ENCODE measurements around the gene C10orf120. TPM values are rescaled to one million over a fixed set of nuclear protein-coding genes. Genes with fewer than 3 reads are reported as not detected.

Gene C10orf120
- total and polyA plus RNA-seq, 9 of the 15 experiments (the other 6 are each of a cell fraction or from before 2014, with no cell fraction given): not detected

DNA sequence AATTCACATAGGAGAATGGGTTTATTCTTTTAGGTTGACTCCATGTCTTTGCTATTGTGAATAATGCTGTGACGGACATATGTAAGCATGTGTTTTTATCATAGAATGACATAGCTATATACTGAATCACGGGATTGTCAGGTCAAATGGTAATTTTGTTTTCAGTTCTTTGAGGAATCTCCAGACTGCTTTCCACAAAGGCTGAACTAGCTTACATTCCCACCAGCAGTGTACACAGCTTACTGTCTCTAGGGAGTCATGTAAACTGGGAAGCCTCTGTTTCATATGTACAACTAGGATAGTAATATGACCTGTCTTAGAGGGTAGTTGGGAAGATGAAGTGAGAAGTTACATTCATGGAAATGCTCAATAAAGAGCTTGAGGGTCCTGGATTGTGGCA, 6.8 kb upstream of the C10orf120 start:
- ChIA-PET POLR2A (interaction anchor here (0.6 kb wide), 1 partner anchor 63 kb away, joined by 3 read pairs; no protein-coding TSS in a partner anchor), CTCF (ENCODE audit: low intra/inter-chr PET ratio) (no interaction called here)
- no peak overlapping the region for H3K9ac ChIP-seq (ENCODE audit: insufficient read depth in 1 of 2, low read depth in 2 of 2, low read length in 2 of 2)
- in situ Hi-C loops (cut with MboI) (no loop called here), intact Hi-C loops (cut with micrococcal nuclease) (no loop called here)
- H3K9me1 ChIP-seq (ENCODE audit: control insufficient read depth, insufficient read depth, low read length): no peaks in the 10 kb centered on the region
- no peak for FAIRE-seq
- no peak for DNase-seq (ENCODE audit: extremely low read depth in 1 of 4, low spot score in 3 of 4)
- no peaks in the 10 kb centered on the region for H3K4me1 ChIP-seq (replicated peaks in 1 of 2; ENCODE audit: control insufficient read depth in 2 of 2, insufficient read depth in 2 of 2, low read length in 2 of 2)
- no peak overlapping the region for H3K4me3 ChIP-seq
- no peaks in the 10 kb centered on the region for H3K79me2 ChIP-seq (ENCODE audit: control insufficient read depth, insufficient read depth, low read length)
- no TSS peak for BruUV-seq (replicated peaks)
- H3K36me3 ChIP-seq (ENCODE audit: control insufficient read depth, insufficient read depth, low read length): no peaks in the 10 kb centered on the region
- H2AFZ ChIP-seq (ENCODE audit: low read depth, low read length): no peak overlapping the region
- no peak overlapping the region for H3K27ac ChIP-seq (ENCODE audit: extremely low read depth, low read depth, low read length)
- no peak overlapping the region for H3K4me2 ChIP-seq (ENCODE audit: insufficient read depth, low read length)
- TF ChIP-seq KLF13 (tag; IDR thresholded peaks at IDR 0.05; ENCODE audit: borderline replicate concordance, low read depth) (no peak), SMARCC2 (IDR thresholded peaks at IDR 0.05; ENCODE audit: low read depth) (no peak), ZNF324 (CRISPR knock-in tag; IDR thresholded peaks at IDR 0.05) (no peak), HDGF (IDR thresholded peaks at IDR 0.05) (no peak), BDP1 (IDR thresholded peaks at IDR 0.05; ENCODE audit: insufficient read depth, insufficient read length) (no peak), ZNF3 (CRISPR knock-in tag; IDR thresholded peaks at IDR 0.05) (no peak), MAX (CRISPR knock-in tag; IDR thresholded peaks at IDR 0.05) (no peak), ZNF41 (CRISPR knock-in tag; conservative IDR thresholded peaks at IDR 0.05) (no peak), RFX7 (CRISPR knock-in tag; IDR thresholded peaks at IDR 0.05) (no peak), MCM5 (IDR thresholded peaks at IDR 0.05; ENCODE audit: low read depth) (no peak), ZSCAN29 (IDR thresholded peaks at IDR 0.05) (no peak), NFATC3 (IDR thresholded peaks at IDR 0.05) (no peak), POU5F1 (IDR thresholded peaks at IDR 0.05; ENCODE audit: borderline replicate concordance, low read depth, low read length, partially characterized antibody) (no peak), CTBP1 (IDR thresholded peaks at IDR 0.05; ENCODE audit: borderline replicate concordance) (no peak), TAF15 (IDR thresholded peaks at IDR 0.05; ENCODE audit: low read depth, low read length) (no peak), CREB5 (CRISPR knock-in tag; IDR thresholded peaks at IDR 0.05) (no peak), CLOCK (CRISPR knock-in tag; IDR thresholded peaks at IDR 0.05; ENCODE audit: borderline replicate concordance) (no peak)
- TF ChIP-seq, protein P1, sequence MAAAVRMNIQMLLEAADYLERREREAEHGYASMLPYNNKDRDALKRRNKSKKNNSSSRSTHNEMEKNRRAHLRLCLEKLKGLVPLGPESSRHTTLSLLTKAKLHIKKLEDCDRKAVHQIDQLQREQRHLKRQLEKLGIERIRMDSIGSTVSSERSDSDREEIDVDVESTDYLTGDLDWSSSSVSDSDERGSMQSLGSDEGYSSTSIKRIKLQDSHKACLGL (CRISPR knock-in tag; IDR thresholded peaks at IDR 0.05; ENCODE audit: borderline replicate concordance, poor library complexity, severe bottlenecking): no peak
- TF ChIP-seq, protein P2, sequence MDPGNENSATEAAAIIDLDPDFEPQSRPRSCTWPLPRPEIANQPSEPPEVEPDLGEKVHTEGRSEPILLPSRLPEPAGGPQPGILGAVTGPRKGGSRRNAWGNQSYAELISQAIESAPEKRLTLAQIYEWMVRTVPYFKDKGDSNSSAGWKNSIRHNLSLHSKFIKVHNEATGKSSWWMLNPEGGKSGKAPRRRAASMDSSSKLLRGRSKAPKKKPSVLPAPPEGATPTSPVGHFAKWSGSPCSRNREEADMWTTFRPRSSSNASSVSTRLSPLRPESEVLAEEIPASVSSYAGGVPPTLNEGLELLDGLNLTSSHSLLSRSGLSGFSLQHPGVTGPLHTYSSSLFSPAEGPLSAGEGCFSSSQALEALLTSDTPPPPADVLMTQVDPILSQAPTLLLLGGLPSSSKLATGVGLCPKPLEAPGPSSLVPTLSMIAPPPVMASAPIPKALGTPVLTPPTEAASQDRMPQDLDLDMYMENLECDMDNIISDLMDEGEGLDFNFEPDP (CRISPR knock-in tag; IDR thresholded peaks at IDR 0.05): no peak
- peaks cover 0 to 3% of the 10 kb centered on the region in 2 experiments; a peak in 1 of 5 replicates for H3K27me3 ChIP-seq (ENCODE audit: control insufficient read depth in 2 of 2, insufficient read depth in 2 of 2, low read length in 2 of 2)
- WGBS (ENCODE audit: insufficient coverage, low coverage, missing lambda C conversion rate): 0% methylated on average over 2 of the region's 2 CpGs
- ATAC-seq: no peak
- no peaks in the 10 kb centered on the region for H4K20me1 ChIP-seq (replicated peaks; ENCODE audit: control insufficient read depth, insufficient read depth, low read length)
- no peaks in the 10 kb centered on the region for H3K9me3 ChIP-seq (replicated peaks; ENCODE audit: control insufficient read depth, insufficient read depth, low read depth, low read length)
